ENCODE results near the gene CASKIN2.
A peak's percentile ranks its signal among the peaks of the same experiment; 100 is the strongest.

Gene CASKIN2

GRCh38 chr17:75515496-75516254 lies at the start of gene CASKIN2:
TSS of gene CASKIN2 (minus strand) at chr17:75515537. CDS start at chr17:75513804, 1,733 bp downstream.
- Histone ChIP-seq H3K27me3 (replicated peaks; ENCODE audit: insufficient read depth, low read length) (no peaks in the 10 kb centered on the region), H2AFZ (ENCODE audit: low read length) (peak within 1 kb of the TSS; percentile 79), H3K27ac (ENCODE audit: low read length) (no peak within 1 kb of the TSS), H3K9me2 (replicated peaks; ENCODE audit: insufficient read depth, low read length) (no peaks in the 10 kb centered on the region), H3K9me3 (replicated peaks; ENCODE audit: insufficient read depth, low read length) (no peaks in the 10 kb centered on the region), H4K20me1 (ENCODE audit: insufficient read depth, low read length) (no peaks in the 10 kb centered on the region), H3K4me2 (ENCODE audit: low read depth, low read length) (peak within 1 kb of the TSS; percentile 87), H3K4me1 (ENCODE audit: low read length) (peaks cover 13% of the 10 kb centered on the region), H3K9ac (ENCODE audit: low read length) (peak within 1 kb of the TSS; percentile 38; the same call in 1 of the 2 replicates), H3F3A (ENCODE audit: insufficient read depth, low read length) (peaks cover 7% of the 10 kb centered on the region; the same call in 1 of the 2 replicates), H3K4me3 (ENCODE audit: low read length) (peak within 1 kb of the TSS; percentile 63), H3K36me3 (replicated peaks; ENCODE audit: insufficient read depth, low read length) (no peaks in the 10 kb centered on the region), H3K79me2 (ENCODE audit: low read length) (peaks cover 17% of the 10 kb centered on the region)
- no peak for TF ChIP-seq EZH2phosphoT487 (IDR thresholded peaks at IDR 0.05; ENCODE audit: low read length)
- no peak for TF ChIP-seq EZH2 (optimal IDR thresholded peaks at IDR 0.05; ENCODE audit: low read depth, low read length)
- TF ChIP-seq CTCF (IDR thresholded peaks at IDR 0.05; ENCODE audit: low read length): peak; percentile 97
- DNase-seq: peak; percentile 86

- peak; percentile 36 for DNase-seq
- Histone ChIP-seq H3K27ac (ENCODE audit: low read length) (no peak overlapping the region), H3K4me1 (ENCODE audit: low read length) (0 out of 2 replicates have a peak, but pooled peaks cover 8% of the 10 kb centered on the region), H3K9me3 (replicated peaks; ENCODE audit: insufficient read depth, low read length) (no peaks in the 10 kb centered on the region), H3K27me3 (replicated peaks; ENCODE audit: insufficient read depth, low read length) (no peaks in the 10 kb centered on the region), H4K20me1 (ENCODE audit: insufficient read depth, low read length) (no peaks in the 10 kb centered on the region), H2AFZ (ENCODE audit: low read length) (no peak overlapping the region), H3K9ac (ENCODE audit: low read length) (no peak overlapping the region), H3K4me3 (ENCODE audit: low read length) (no peak overlapping the region), H3K4me2 (ENCODE audit: low read depth, low read length) (no peak overlapping the region), H3K9me2 (replicated peaks; ENCODE audit: insufficient read depth, low read length) (no peaks in the 10 kb centered on the region), H3K36me3 (replicated peaks; ENCODE audit: insufficient read depth, low read length) (no peaks in the 10 kb centered on the region), H3F3A (ENCODE audit: insufficient read depth, low read length) (0 out of 2 replicates have a peak, but pooled peaks cover 2% of the 10 kb centered on the region), H3K79me2 (ENCODE audit: low read length) (no peaks in the 10 kb centered on the region)
- no peak for TF ChIP-seq EZH2 (optimal IDR thresholded peaks at IDR 0.05; ENCODE audit: low read depth, low read length)
- TF ChIP-seq CTCF (IDR thresholded peaks at IDR 0.05; ENCODE audit: low read length): no peak
- TF ChIP-seq EZH2phosphoT487 (IDR thresholded peaks at IDR 0.05; ENCODE audit: low read length): no peak
Measured at GRCh38 chr17:75565066-75565465, 49.7 kb upstream of the CASKIN2 start.

GRCh38 chr17:75564195-75564594 lies 48.9 kb upstream of the CASKIN2 start:
- 0 out of 2 replicates have a peak, but pooled peaks cover 2% of the 10 kb centered on the region for H3F3A ChIP-seq (ENCODE audit: insufficient read depth, low read length)

More at GRCh38 chr17:75564195-75564594, 48.9 kb upstream of the CASKIN2 start:
- DNase-seq: no peak
- Histone ChIP-seq H3K79me2 (ENCODE audit: low read length) (no peaks in the 10 kb centered on the region), H3K4me1 (ENCODE audit: low read length) (0 out of 2 replicates have a peak, but pooled peaks cover 8% of the 10 kb centered on the region), H2AFZ (ENCODE audit: low read length) (no peak overlapping the region), H3K9me3 (replicated peaks; ENCODE audit: insufficient read depth, low read length) (no peaks in the 10 kb centered on the region), H3K4me2 (ENCODE audit: low read depth, low read length) (no peak overlapping the region), H3K9me2 (replicated peaks; ENCODE audit: insufficient read depth, low read length) (no peaks in the 10 kb centered on the region), H3K27me3 (replicated peaks; ENCODE audit: insufficient read depth, low read length) (no peaks in the 10 kb centered on the region), H4K20me1 (ENCODE audit: insufficient read depth, low read length) (no peaks in the 10 kb centered on the region), H3K27ac (ENCODE audit: low read length) (no peak overlapping the region), H3K4me3 (ENCODE audit: low read length) (no peak overlapping the region), H3K9ac (ENCODE audit: low read length) (no peak overlapping the region), H3K36me3 (replicated peaks; ENCODE audit: insufficient read depth, low read length) (no peaks in the 10 kb centered on the region)
- TF ChIP-seq CTCF (IDR thresholded peaks at IDR 0.05; ENCODE audit: low read length) (no peak), EZH2phosphoT487 (IDR thresholded peaks at IDR 0.05; ENCODE audit: low read length) (no peak), EZH2 (optimal IDR thresholded peaks at IDR 0.05; ENCODE audit: low read depth, low read length) (no peak)

All from MM.1S (cell line).